IMR-90 (cell line): ENCODE results near the gene PKD1L1. TPM values are rescaled to one million over a fixed set of nuclear protein-coding genes. Genes with fewer than 3 reads are reported as not detected.
"Not testable (repeated sequence)": the region's sequence is repeated elsewhere in the genome, so short reads cannot be mapped to it uniquely, and the experiment has no call there.

Experiments
- ATAC-seq: fragments of 200-7000 bp; cut with Tn5 transposase; 2 replicates; pipeline ENCODE4 v1.9.1; 2020; ENCODE audit warnings: low read depth, mild to moderate bottlenecking, moderate library complexity
- BruUV-seq: library from RNA; stranded (reverse); fragments of 400-500 nt; replicated peaks from 2 replicates; lab custom pipeline; 2021; lab: Mats Ljungman, UMichigan
- CTCF ChIA-PET: fragments of 300-600 bp; formaldehyde crosslinking; extraction: SDS; loops from one replicate; lab custom pipeline; 2021; ENCODE audit warnings: antibody characterized with exemption; lab: Yijun Ruan, JAX
- POLR2A ChIA-PET: fragments of 300-600 bp; sonication (Branson Sonifier 250); formaldehyde crosslinking; loops from one replicate; lab custom pipeline; 2022; ENCODE audit warnings: antibody characterized with exemption; ENCODE audit not compliant: unreplicated experiment; lab: Charles Lee
- DNase-seq: peaks from one replicate; pipeline ENCODE4 v3.0.0; 2013
- H2AFZ ChIP-seq: replicated peaks from 2 replicates; pipeline ENCODE3; 2013; ENCODE audit warnings: low read length, mild to moderate bottlenecking; ENCODE audit not compliant: poor library complexity
- H2AK5ac ChIP-seq: 2 replicates; pipeline ENCODE4 v1.6.1; 2013; ENCODE audit warnings: low read depth, low read length, inconsistent platforms
- H2AK9ac ChIP-seq: replicated peaks from 2 replicates; pipeline ENCODE3; 2013; ENCODE audit warnings: mild to moderate bottlenecking, low read depth, low read length, moderate library complexity; ENCODE audit not compliant: poor library complexity
- H2BK120ac ChIP-seq: 2 replicates; pipeline ENCODE4 v1.6.1; 2013; ENCODE audit warnings: low read depth, low read length, inconsistent platforms
- H2BK15ac ChIP-seq: 3 replicates; pipeline ENCODE4 v1.6.1; 2013; ENCODE audit warnings: low read depth, low read length, inconsistent platforms
- H2BK20ac ChIP-seq: 2 replicates; pipeline ENCODE4 v1.6.1; 2013; ENCODE audit warnings: low read depth, mild to moderate bottlenecking, inconsistent platforms, low read length, moderate library complexity
- H2BK5ac ChIP-seq: 2 replicates; pipeline ENCODE4 v1.6.1; 2013; ENCODE audit warnings: mild to moderate bottlenecking, low read depth, low read length, inconsistent platforms; ENCODE audit not compliant: poor library complexity, severe bottlenecking
- H3K14ac ChIP-seq: replicated peaks from 2 replicates; pipeline ENCODE4 v1.6.1; 2013; ENCODE audit warnings: low read depth, low read length, inconsistent platforms
- H3K18ac ChIP-seq: 2 replicates; pipeline ENCODE4 v1.6.1; 2013; ENCODE audit warnings: low read depth, low read length, control low read depth
- H3K23ac ChIP-seq: 2 replicates; pipeline ENCODE4 v1.6.1; 2013; ENCODE audit warnings: low read depth, low read length, inconsistent platforms
- H3K27ac ChIP-seq: 2 replicates; pipeline ENCODE4 v1.5.1; 2013; ENCODE audit warnings: mild to moderate bottlenecking, control low read depth, low read length; ENCODE audit not compliant: insufficient read depth
- H3K27me3 ChIP-seq: 2 replicates; pipeline ENCODE4 v1.6.1; 2013; ENCODE audit warnings: low read length; ENCODE audit not compliant: control insufficient read depth, insufficient read depth
- H3K36me3 ChIP-seq: 2 replicates; pipeline ENCODE4 v1.6.1; 2013; ENCODE audit warnings: low read length, mixed read lengths; ENCODE audit not compliant: control insufficient read depth, insufficient read depth
- H3K4ac ChIP-seq: 2 replicates; pipeline ENCODE4 v1.6.1; 2013; ENCODE audit warnings: low read depth, low read length, inconsistent platforms
- H3K4me1 ChIP-seq: 2 replicates; pipeline ENCODE4 v1.6.1; 2013; ENCODE audit warnings: low read length, mixed read lengths; ENCODE audit not compliant: control insufficient read depth, insufficient read depth
- H3K4me2 ChIP-seq: 2 replicates; pipeline ENCODE4 v1.6.1; 2013; ENCODE audit warnings: low read depth, mild to moderate bottlenecking, control low read depth, low read length, moderate library complexity
- H3K4me3 ChIP-seq: 2 replicates; pipeline ENCODE4 v1.5.1; 2013; ENCODE audit warnings: low read depth, mild to moderate bottlenecking, control low read depth, low read length, moderate library complexity; ENCODE audit not compliant: insufficient read depth
- H3K56ac ChIP-seq: 2 replicates; pipeline ENCODE4 v1.6.1; 2013; ENCODE audit warnings: low read length, inconsistent platforms; ENCODE audit not compliant: insufficient read depth; ENCODE audit errors: extremely low read depth
- H3K79me1 ChIP-seq, 2 experiments: 2 replicates each; pipeline ENCODE4 v1.6.1; 2013; ENCODE audit warnings: low read length in 2 of 2, inconsistent platforms in 1 of 2, low read depth in 1 of 2
- H3K9ac ChIP-seq: 2 replicates; pipeline ENCODE4 v1.6.1; 2013; ENCODE audit warnings: low read depth, low read length, control low read depth
- H3K9me1 ChIP-seq: 2 replicates; pipeline ENCODE4 v1.6.1; 2013; ENCODE audit warnings: low read length, inconsistent platforms; ENCODE audit not compliant: insufficient read depth
- H3K9me3 ChIP-seq: 2 replicates; pipeline ENCODE4 v1.6.1; 2013; ENCODE audit warnings: low read length; ENCODE audit not compliant: control insufficient read depth, insufficient read depth
- H4K20me1 ChIP-seq: 2 replicates; pipeline ENCODE4 v1.6.1; 2013; ENCODE audit warnings: low read length, inconsistent platforms; ENCODE audit not compliant: insufficient read depth
- H4K5ac ChIP-seq: 2 replicates; pipeline ENCODE4 v1.6.1; 2013; ENCODE audit warnings: mild to moderate bottlenecking, low read depth, low read length, control low read depth
- H4K8ac ChIP-seq, 2 experiments: 2 replicates each; pipeline ENCODE4 v1.6.1; 2013; ENCODE audit warnings: low read depth in 2 of 2, low read length in 2 of 2, control low read depth in 1 of 2, inconsistent platforms in 1 of 2
- H4K91ac ChIP-seq: 2 replicates; pipeline ENCODE4 v1.6.1; 2013; ENCODE audit warnings: low read depth, low read length, inconsistent platforms; ENCODE audit not compliant: insufficient read depth
- WGBS, 2 experiments: methylation state at CpG; one replicate each; pipeline versions ENCODE4 v1.1.5 to v1.1.7; 2013; ENCODE audit warnings: missing lambda C conversion rate in 2 of 2; ENCODE audit not compliant: insufficient read length in 1 of 2; ENCODE audit errors: extremely low coverage in 2 of 2; 5-methylcytosine and 5-hydroxymethylcytosine counted together
- dilution Hi-C: fragments of 300-500 bp; cut with HindIII; formaldehyde crosslinking; loops from one replicate; pipeline ENCODE4 v1.14.3; 2018; ENCODE audit warnings: low sequenced_read_pairs; ENCODE audit not compliant: unreplicated experiment
- in situ Hi-C: fragments of 300-500 bp; cut with MboI; formaldehyde crosslinking; loops from 3 replicates; pipeline ENCODE4 v1.14.3; 2019; ENCODE audit warnings: low sequenced_read_pairs, inconsistent platforms, mixed read lengths
- intact Hi-C: fragments of 100-400 bp; cut with micrococcal nuclease; formaldehyde crosslinking; loops from 2 replicates; pipeline ENCODE4 v1.10.0; 2022
- polyA plus RNA-seq, 3 experiments: library from polyadenylated mRNA; depleted of rRNA; stranded (reverse); fragments of >200 nt; gene quantifications; 2 replicates each; pipeline ENCODE4 v1.2.3, GENCODE V29; 2012; ENCODE audit warnings: low replicate concordance in 1 of 3
- total RNA-seq: library from RNA; depleted of rRNA; stranded (reverse); fragments of >200 nt; gene quantifications from 2 replicates; pipeline ENCODE4 v1.2.3, GENCODE V29; 2012

PKD1L1 gene
- total and polyA plus RNA-seq, 2 of the 4 experiments (the other 2 are of a cell fraction), result under 0.01 to 0.15 TPM

DNA sequence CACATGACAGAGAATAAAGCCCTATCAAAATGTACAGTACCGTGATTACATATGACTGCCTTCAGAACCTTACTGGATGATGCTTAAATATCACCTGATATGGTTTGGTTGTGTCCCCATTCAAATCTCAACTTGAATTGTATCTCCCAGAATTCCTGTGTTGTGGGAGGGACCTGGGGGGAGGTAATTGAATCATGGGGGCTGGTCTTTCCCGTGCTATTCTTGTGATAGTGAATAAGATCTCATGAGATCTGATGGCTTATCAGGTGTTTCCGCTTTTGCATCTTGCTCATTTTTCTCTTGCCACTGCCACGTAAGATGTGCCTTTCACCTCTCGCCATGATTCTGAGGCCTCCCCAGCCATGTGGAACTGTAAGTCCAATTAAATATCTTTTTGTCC, 155.1 kb downstream of the PKD1L1 start:
- intact Hi-C loops, DNase-seq, H3K27ac ChIP-seq, H3K79me1 ChIP-seq, H4K5ac ChIP-seq, H3K36me3 ChIP-seq, dilution Hi-C loops, H3K23ac ChIP-seq, H3K9ac ChIP-seq, BruUV-seq, H3K4me1 ChIP-seq, POLR2A ChIA-PET, H4K20me1 ChIP-seq, H2BK15ac ChIP-seq, in situ Hi-C loops, H3K27me3 ChIP-seq, H3K4me2 ChIP-seq, H2AK9ac ChIP-seq, H2AFZ ChIP-seq, ATAC-seq, H3K9me3 ChIP-seq, H3K4me3 ChIP-seq, CTCF ChIA-PET: not testable (repeated sequence)
- WGBS, 2 experiments, result no CpG with 5 or more reads among the region's 5 CpGs
- Histone ChIP-seq H4K8ac (peak overlapping the region in 1 of 2 experiments; percentile 53; a peak in 1 of 4 replicates), H2BK120ac (peak overlapping the region; percentile 86), H4K91ac (peak overlapping the region; percentile 67; the same call in 1 of the 2 replicates), H2BK5ac (peak overlapping the region; percentile 30), H2AK5ac (0 out of 2 replicates have a peak overlapping the region, but pooled peaks have one; percentile 66), H3K18ac (peak overlapping the region; percentile 67; the same call in 1 of the 2 replicates), H3K9me1 (peaks cover 12% of the 10 kb centered on the region), H3K14ac (0 out of 2 replicates have a peak overlapping the region, but pooled peaks have one; percentile 26), H3K56ac (peak overlapping the region; percentile 27; the same call in 1 of the 2 replicates), H3K4ac (peak overlapping the region; percentile 66), H2BK20ac (peak overlapping the region; percentile 62; the same call in 1 of the 2 replicates)
